HG02571 (cell line): ENCODE measurements around the gene PAK1.
"Not testable (repeated sequence)": the region's sequence is repeated elsewhere in the genome, so short reads cannot be mapped to it uniquely, and the experiment has no call there.

ENCODE experiments used
- ATAC-seq: cut with Tn5 transposase; IDR thresholded peaks from one replicate; pipeline ENCODE4 v1.9.1; 2021; ENCODE audit warnings: mild to moderate bottlenecking, moderate library complexity; ENCODE audit not compliant: unreplicated experiment

Gene PAK1

DNA sequence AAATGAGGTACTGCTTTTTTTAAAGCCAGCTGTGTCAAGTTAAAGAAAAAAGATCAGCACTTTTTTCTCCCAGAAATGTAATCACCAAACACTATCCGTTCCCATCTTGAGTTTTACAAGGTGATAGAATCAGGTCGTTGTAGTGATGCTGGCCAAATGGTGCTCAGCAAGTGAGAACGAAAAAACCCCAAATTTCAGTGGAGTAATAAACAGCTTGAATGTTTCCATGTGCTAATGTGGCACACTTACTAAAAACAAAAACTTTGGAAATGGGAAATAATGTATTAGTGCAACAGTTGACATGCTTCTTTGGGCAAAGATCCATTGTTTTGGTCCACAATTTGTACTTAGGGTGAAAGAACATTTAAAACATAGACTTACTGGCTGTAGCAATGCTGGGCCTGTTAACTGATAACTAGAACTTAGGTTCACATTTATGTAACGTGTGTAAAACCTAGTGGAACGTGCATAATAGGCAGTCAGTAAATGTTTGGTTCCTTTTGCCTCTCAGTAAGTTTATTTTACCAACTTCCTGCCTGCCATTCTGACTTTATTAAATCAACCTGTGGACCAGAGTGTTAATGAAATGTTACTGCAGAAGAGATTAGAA, 157.1 kb downstream of the PAK1 start:
- no peak for ATAC-seq

DNA sequence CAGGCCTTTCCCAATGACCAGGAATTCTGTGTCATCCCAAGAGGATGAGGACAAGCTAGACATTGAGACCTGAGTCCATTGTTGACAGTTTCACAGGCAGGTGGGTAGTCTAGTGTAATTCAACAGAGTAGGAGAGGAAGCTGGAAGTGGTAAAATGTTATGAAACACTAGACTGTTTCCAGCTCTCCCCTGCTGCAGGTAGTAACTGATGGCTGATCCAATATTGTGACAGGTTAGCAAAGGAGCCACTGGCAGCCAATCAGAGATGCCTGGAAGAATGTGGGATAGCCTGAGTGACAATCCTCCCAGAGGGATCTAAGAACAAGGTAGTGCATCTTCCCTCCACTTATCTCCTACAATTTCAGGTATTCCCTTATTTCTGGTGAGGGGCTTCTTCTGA, 161.8 kb downstream of the PAK1 start:
- ATAC-seq, result no peak

DNA sequence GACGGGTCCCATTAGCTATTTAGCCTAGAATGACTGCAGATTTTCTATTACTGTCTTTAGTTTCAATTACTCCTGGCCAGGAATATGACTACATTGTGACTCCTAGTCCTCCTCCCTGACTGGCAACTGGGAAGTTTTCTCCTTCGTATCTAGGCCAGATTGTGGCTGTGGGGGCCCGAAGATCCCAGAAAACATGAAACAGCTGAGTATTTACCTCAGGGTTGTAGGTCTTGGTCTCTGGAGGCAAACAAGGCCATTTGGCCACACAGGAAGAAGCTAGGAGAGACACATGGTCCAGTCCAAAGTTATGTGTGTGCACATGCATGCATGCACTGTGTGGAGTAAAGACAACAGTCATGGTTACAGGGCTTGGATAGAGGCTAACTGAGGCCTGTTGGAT, 162.2 kb downstream of the PAK1 start:
- no peak for ATAC-seq

DNA sequence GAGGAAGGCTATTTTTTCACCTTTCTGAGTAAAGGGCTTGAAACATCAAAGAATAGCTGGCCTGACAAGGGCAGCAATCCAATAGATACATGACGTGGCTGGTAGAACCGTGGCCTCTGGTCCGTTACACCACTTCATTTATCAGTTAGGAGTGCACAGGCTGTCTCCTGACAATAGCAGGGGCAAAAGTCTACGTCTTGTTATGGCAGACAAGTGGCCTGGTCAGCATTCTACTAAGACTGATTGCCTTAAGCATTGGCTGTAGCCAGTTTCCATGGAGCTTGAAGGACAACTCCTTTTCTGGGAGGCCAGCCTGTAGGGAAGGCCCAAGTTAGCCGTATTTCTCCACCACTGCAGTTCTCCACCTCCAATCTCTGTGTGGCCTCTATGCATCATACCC, 163.2 kb downstream of the PAK1 start:
- no peak for ATAC-seq

DNA sequence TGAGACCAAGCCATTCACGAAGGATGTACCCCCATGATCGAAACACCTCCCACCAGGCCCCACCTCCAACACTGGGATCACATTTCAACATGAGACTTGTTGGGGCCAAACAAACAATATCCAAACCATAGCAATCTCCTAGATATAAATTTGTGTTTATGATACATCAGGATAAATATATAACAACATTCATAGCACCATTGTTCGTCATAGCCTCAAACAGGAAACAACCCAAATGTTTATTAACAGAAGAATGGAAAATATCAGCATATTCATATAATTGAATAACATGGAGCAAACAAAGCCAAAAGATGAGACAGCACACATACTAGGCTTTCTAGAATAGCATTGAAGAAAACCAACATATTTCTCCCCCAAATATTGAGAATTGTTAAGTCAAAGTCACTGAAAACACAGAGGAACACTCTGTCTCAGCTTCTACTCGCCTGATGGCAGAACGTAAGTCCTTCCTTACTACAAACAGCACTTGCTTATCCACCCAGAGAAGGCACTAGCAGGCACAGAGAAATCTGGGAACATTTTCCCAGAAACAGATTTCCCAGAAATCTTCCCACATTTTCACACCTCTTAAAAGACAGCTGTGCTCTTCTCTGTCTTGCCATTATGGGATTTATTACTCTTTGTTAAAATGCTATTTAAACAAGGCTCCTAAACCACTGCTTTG, 164.4 kb downstream of the PAK1 start:
- ATAC-seq, result no peak

DNA sequence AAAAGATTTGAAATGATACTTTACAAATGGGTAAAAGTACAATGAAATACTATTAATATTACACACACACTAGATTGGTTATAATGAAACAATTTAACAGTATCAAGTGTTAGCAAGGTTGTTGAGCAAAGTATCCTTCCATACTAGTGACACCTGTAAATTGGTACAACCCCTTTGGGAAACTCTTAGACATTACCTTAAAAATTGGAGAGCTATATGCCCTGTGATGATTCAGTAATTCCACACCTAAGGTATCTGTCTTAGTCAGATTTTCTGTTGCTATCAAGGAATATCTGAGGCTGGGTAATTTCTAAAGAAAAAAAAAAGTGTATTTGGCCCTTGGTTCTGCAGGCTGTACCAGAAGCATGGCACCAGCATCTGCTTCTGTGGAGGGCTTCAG, 165.1 kb downstream of the PAK1 start:
- no peak for ATAC-seq

DNA sequence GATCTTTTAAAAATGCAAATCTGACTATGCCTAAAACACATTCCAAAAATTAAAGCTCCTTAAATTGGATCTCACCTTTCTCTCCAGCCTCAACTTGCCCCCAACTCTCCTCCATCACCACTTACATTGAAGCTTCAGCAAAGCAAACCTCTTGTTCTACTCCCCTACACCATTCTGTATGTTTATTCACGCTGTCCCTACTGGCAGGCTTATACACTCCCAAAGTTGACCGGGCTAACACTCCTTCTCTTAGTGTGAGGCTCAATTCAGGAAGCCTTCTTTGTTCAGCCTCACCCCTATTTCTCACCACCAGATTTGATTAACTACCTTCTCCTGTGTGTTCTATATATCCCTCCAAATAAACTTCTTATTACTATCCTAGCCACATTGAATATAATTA, 170.6 kb downstream of the PAK1 start:
- ATAC-seq, result no peak

- no peak for ATAC-seq
Measured at GRCh38 chr11:77302752-77303151, 171.1 kb downstream of the PAK1 start.

GRCh38 chr11:77301510-77301909, 172.4 kb downstream of the PAK1 start, which contains the start of gene GDPD4:
Gene GDPD4 (minus strand): TSS chr11:77301686. CDS start chr11:77285137, 16,549 bp downstream.
- no peak for ATAC-seq

- no peak for ATAC-seq
Measured at GRCh38 chr11:77300695-77301094, 173.2 kb downstream of the PAK1 start.

- ATAC-seq, result not testable (repeated sequence)
Measured at GRCh38 chr11:77300028-77300427, 173.9 kb downstream of the PAK1 start.

- no peak for ATAC-seq
Measured at GRCh38 chr11:77299528-77299993, 174.3 kb downstream of the PAK1 start.

- ATAC-seq, result no peak
Measured at GRCh38 chr11:77294040-77294439, 179.9 kb downstream of the PAK1 start.

GRCh38 chr11:77289737-77290136, 184.2 kb downstream of the PAK1 start:
- ATAC-seq, result no peak

- no peak for ATAC-seq
Measured at GRCh38 chr11:77287615-77288273, 186.2 kb downstream of the PAK1 start.

GRCh38 chr11:77287136-77287535, 186.8 kb downstream of the PAK1 start:
- no peak for ATAC-seq

GRCh38 chr11:77284476-77285468, 189.1 kb downstream of the PAK1 start:
- ATAC-seq, result no peak

- ATAC-seq, result no peak
Measured at GRCh38 chr11:77283101-77283500, 190.8 kb downstream of the PAK1 start.

- ATAC-seq, result no peak
Measured at GRCh38 chr11:77278595-77279506, 195.0 kb downstream of the PAK1 start.

GRCh38 chr11:77276271-77276670, 197.6 kb downstream of the PAK1 start:
- ATAC-seq, result no peak
